Keratinocyte (primary cell): ENCODE results near the gene PTPRR.

Experiments
- EZH2 ChIP-seq: IDR thresholded peaks from one replicate; pipeline ENCODE4 v1.6.1; 2012; ENCODE audit warnings: inconsistent platforms, mild to moderate bottlenecking, low read length, moderate library complexity
- TF ChIP-seq, protein P1 (sequence below), 3 experiments: IDR thresholded peaks in 1 of 3; conservative IDR thresholded peaks in 1 of 3; optimal IDR thresholded peaks in 1 of 3; 2 replicates in 2 of 3; 3 replicates in 1 of 3; pipeline versions ENCODE3 to v1.5.1; 2011; ENCODE audit warnings: low read length in 3 of 3, mild to moderate bottlenecking in 3 of 3, moderate library complexity in 2 of 3, control low read depth in 1 of 3, inconsistent platforms in 1 of 3; ENCODE audit not compliant: insufficient read depth in 2 of 3; ENCODE audit errors: extremely low read depth in 1 of 3

DNA sequence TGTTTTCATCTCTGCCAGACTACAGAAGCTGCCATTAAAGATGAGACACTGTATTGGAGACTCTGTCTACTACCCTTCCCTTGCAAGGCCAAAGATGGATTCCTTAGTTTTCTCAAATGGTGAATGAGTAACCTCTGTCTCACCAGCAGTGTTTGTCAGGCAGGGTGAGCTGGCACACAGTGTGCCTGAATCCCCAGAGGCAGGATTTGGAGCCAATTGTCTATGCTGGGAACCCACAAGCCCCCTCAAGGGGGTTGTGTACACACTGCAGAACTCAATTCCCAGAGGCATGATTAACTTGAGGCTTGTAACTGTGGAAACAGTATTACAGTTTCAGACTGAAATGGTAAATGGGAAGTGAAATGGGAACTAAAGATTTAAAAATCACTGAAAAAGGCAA is 146.5 kb downstream of the PTPRR start:
- TF ChIP-seq, protein P1, sequence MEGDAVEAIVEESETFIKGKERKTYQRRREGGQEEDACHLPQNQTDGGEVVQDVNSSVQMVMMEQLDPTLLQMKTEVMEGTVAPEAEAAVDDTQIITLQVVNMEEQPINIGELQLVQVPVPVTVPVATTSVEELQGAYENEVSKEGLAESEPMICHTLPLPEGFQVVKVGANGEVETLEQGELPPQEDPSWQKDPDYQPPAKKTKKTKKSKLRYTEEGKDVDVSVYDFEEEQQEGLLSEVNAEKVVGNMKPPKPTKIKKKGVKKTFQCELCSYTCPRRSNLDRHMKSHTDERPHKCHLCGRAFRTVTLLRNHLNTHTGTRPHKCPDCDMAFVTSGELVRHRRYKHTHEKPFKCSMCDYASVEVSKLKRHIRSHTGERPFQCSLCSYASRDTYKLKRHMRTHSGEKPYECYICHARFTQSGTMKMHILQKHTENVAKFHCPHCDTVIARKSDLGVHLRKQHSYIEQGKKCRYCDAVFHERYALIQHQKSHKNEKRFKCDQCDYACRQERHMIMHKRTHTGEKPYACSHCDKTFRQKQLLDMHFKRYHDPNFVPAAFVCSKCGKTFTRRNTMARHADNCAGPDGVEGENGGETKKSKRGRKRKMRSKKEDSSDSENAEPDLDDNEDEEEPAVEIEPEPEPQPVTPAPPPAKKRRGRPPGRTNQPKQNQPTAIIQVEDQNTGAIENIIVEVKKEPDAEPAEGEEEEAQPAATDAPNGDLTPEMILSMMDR (optimal IDR thresholded peaks at IDR 0.05 in 1 of 3, IDR thresholded peaks at IDR 0.05 in 1 of 3, conservative IDR thresholded peaks at IDR 0.05 in 1 of 3; ENCODE audit: extremely low read depth in 1 of 3, insufficient read depth in 2 of 3, low read length in 3 of 3): no peak
- no peak for TF ChIP-seq EZH2
